T-helper 1 cell treated with Interleukin-12 subunit alpha and Interleukin-12 subunit beta and Interleukin-4 antibody, amounts not matched to agents 30 μg/mL and 1 μg/mL, for 36 hours (primary cell): ENCODE data around the gene NUP62.

Source experiments
- H3K27ac Mint-ChIP-seq: one replicate; pipeline ENCODE4 v1.8.0; 2021; ENCODE audit warnings: mild to moderate bottlenecking, mixed read lengths
- H3K27me3 Mint-ChIP-seq: one replicate; pipeline ENCODE4 v1.8.0; 2021; ENCODE audit warnings: low read depth, mixed read lengths
- H3K36me3 Mint-ChIP-seq: one replicate; pipeline ENCODE4 v1.8.0; 2021; ENCODE audit warnings: low read depth, mixed read lengths
- H3K4me1 Mint-ChIP-seq: one replicate; pipeline ENCODE4 v1.8.0; 2021; ENCODE audit warnings: low read depth, mixed read lengths
- H3K4me3 Mint-ChIP-seq: one replicate; pipeline ENCODE4 v1.8.0; 2021; ENCODE audit warnings: mild to moderate bottlenecking, moderate library complexity, mixed read lengths
- H3K9me3 Mint-ChIP-seq: one replicate; pipeline ENCODE4 v1.8.0; 2021; ENCODE audit warnings: mixed read lengths

Gene NUP62

GRCh38 chr19:49869484-49870308, 59.6 kb downstream of the NUP62 start:
- H3K27ac Mint-ChIP-seq = peak overlapping the region; percentile 73
- H3K4me3 Mint-ChIP-seq = peak overlapping the region; percentile 72
- H3K27me3 Mint-ChIP-seq = no peaks in the 10 kb centered on the region
- peaks cover 39% of the 10 kb centered on the region for H3K4me1 Mint-ChIP-seq
- H3K9me3 Mint-ChIP-seq = no peaks in the 10 kb centered on the region
- peaks cover 17% of the 10 kb centered on the region for H3K36me3 Mint-ChIP-seq

- Mint-ChIP-seq H3K4me3 (no peak overlapping the region), H3K36me3 (peaks cover 24% of the 10 kb centered on the region), H3K9me3 (no peaks in the 10 kb centered on the region), H3K4me1 (peaks cover 39% of the 10 kb centered on the region), H3K27ac (no peak overlapping the region), H3K27me3 (no peaks in the 10 kb centered on the region)
Observed at GRCh38 chr19:49869009-49869483, 60.3 kb downstream of the NUP62 start.

DNA sequence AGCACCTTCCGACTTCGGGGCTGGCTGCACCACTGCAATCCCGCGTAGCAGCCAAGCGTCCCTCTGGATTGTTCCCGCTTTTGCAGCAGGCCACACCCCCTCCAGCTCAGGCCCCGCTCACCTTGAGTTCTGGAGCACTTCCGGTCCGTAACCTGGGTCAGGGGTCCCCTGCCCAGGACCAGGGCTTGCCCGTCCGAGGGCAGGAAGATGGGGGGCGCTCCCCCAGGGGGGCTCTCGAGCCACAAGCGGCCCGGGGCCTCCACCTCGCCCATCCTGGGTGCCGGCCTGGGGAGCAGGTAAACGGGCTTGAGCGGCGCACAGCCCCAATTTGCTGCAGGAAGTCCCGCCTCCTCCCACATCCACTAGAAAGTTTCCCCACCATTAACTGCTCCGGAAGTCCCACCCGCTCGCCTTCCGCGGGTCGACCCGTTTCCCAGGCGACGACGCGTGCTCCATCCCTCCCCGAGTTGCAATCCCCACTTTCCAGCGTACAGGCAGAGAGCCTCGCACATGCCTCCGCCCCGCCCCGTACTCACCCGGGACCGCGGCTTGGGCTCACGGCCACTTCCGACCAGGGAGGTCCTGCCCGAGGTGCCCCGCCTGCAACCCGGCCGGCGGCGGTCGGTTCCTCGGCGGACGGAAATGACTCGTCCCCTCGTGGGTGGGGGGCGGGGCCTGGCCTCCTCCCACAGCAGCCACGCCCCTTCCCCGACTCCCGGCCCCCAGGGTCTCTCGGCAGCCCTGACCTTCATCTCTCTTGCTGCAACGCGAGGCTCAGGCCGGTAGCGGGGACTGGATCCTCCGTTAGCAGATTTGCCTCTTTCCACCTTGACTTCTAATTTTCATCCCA, 62.1 kb downstream of the NUP62 start, which contains the start of gene PNKP:
TSS of gene PNKP (minus strand) at position 644 of the 850 bp plus-strand sequence. CDS start at position 272, 372 bp downstream.
- Mint-ChIP-seq H3K36me3 (peaks cover 31% of the 10 kb centered on the region), H3K4me3 (peak within 1 kb of the TSS; percentile 98), H3K27ac (no peak within 1 kb of the TSS), H3K4me1 (peaks cover 39% of the 10 kb centered on the region), H3K27me3 (no peaks in the 10 kb centered on the region), H3K9me3 (no peaks in the 10 kb centered on the region)

DNA sequence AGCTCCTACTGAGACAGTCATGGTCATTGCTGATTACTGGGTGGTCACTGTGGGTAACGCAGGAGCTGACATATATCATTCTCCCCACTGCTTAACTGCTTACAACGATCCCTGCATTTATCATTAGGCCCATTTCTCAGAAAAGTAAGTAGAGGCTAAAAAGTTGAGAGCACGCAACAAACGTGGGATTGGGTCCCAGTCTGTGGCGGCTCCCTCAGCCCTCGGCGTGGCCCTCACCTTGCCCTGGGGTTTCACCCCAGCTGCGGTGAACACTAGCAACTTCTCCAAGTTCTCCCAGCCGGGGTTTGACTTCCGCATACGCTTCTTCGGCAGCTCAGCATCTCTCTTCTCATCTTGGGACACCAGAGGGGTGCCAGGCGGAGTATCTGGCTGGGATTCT, 64.4 kb downstream of the NUP62 start:
- Mint-ChIP-seq H3K27ac (no peak overlapping the region), H3K36me3 (peaks cover 30% of the 10 kb centered on the region), H3K9me3 (no peaks in the 10 kb centered on the region), H3K4me3 (peak overlapping the region; percentile 7), H3K27me3 (no peaks in the 10 kb centered on the region), H3K4me1 (peaks cover 28% of the 10 kb centered on the region)

DNA sequence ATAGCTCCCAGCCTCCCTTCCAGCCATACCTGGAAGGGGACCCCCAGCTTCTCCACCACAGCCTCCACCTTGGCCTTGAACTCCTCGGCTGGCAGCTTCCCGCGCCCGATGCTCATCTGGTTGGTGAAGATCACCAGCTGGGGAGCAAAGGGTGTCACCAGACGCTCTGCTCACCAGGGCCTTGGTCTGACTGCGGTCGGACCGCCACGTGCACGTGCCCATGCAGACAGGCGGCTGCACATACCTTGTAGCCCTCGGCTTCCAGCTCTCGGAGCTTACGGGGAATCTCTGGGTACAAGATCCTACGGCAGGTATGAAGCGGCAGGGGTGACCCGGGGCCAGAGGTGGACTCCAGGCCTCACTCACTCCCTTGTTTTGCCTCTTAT, 65.4 kb downstream of the NUP62 start:
- Mint-ChIP-seq H3K4me3 (no peak overlapping the region), H3K36me3 (peaks cover 32% of the 10 kb centered on the region), H3K9me3 (no peaks in the 10 kb centered on the region), H3K27ac (no peak overlapping the region), H3K27me3 (no peaks in the 10 kb centered on the region), H3K4me1 (peaks cover 28% of the 10 kb centered on the region)

DNA sequence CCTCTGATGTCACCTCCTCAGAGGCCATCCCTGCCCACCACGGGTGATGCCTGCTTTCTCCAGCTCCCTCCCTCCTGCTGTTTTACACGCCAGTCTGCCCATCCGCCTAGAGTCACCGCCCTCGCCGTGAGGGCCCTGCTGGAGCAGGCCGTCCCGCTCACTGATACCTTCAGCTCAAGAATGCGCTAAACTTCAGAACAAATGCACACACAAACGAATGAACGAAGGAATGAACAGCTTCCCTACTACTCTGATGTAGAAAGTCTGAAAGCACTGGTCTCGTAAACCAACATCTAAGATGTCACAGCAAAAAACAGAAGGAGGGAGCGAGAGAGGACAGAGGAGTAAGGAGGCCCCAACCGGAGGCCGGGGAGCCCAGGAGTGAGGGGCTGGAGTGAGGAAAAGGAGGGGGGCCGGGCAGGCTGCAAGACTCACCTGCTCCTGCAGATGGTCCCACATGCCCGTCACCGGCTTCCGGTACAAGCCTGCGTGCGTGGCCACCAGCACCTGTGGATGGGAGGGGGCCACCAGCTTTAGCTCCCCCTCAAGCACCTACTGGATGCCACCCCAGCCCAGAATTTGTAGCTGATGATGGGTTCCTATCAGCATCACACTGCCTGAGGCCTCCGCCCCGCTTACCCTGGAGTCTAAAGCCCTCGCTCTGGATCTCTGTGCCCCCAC, 65.9 kb downstream of the NUP62 start:
- Mint-ChIP-seq H3K27me3 (no peaks in the 10 kb centered on the region), H3K36me3 (peaks cover 32% of the 10 kb centered on the region), H3K27ac (no peak overlapping the region), H3K9me3 (no peaks in the 10 kb centered on the region), H3K4me3 (peak overlapping the region; percentile 19), H3K4me1 (peaks cover 27% of the 10 kb centered on the region)

DNA sequence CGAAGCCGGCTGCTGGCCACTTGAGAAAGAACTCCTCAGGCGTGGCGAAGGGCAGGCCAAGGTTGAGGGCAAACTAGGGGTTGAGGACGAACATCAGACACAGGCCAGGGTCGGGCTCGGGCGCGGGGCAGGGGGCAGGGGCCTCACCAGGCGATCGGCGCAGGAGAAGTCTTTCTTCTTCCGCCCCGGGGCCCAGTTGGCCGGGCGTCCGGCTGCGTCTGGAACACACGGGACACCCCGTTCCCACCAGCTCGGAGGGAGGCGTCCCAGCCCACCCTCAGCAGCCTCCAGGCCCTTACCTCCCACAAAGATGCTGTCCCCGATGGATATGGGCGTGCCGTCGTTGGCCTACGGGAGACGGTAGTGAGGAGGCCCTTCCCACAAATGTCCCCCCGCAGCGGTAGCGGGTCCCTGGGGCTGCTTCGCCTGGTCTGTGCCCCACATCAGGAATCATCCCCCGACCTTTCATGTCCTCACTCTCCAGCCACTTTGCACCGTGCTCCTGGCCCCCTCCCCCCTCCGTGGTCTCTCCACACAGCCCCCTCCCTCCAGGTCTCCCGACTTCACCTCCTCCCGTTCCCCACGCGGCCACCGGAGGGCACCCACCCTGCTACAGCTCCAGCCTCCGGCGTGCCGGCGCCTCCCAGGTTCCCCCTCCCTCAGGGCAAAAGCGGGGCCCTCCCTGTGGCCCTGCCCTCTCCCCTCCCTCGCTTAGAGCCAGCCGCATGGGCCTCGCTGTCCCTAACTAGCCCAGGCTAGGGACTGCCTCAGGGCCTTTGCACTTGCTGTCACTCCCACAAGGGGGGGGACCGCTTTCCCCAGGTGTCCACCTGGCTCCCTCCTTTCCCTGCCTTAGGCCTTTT, 66.7 kb downstream of the NUP62 start:
- Mint-ChIP-seq H3K4me1 (peaks cover 24% of the 10 kb centered on the region), H3K9me3 (no peaks in the 10 kb centered on the region), H3K36me3 (peaks cover 32% of the 10 kb centered on the region), H3K27me3 (no peaks in the 10 kb centered on the region), H3K4me3 (no peak overlapping the region), H3K27ac (no peak overlapping the region)

DNA sequence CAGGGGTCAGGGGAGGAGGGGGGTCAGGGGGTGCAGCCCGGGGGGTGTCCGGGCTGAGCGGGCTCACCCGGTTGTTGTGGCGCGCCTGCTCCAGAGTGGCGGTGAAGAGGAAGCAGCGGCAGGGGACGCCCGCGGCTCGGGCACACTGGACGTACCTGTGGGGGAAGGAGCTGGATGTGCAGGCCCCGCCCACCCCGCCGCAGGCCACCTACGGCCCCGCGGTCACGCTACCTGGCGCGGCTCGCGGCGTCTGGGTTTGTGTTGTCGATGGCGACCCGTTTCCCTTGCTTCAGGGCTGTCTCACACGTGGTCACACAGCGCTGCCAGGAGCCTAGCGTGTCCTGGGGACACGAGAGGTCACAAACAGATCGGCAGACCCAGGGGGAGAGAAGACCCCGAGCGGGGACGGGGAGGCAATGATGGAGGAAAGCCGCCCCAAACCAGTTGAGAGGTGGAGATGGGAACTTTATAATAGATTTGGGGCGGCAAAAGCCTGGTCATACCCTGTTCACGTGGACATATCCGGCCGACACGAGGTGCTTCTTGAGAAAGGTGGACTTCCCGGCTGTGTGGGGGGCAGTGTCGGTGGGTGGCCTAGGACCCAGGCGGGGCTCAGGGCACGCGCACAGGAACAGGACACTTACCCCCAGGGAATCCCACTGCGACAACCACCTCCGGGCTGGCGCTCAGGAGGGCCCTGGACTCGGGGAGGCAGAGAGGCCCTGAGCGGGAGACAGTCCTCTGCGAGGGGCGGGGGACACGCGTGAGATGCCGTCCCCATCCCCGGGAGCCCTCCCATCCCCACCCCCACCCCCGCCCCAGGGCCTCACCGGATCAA, 67.5 kb downstream of the NUP62 start:
- Mint-ChIP-seq H3K9me3 (no peaks in the 10 kb centered on the region), H3K4me1 (peaks cover 20% of the 10 kb centered on the region), H3K27ac (no peak overlapping the region), H3K27me3 (no peaks in the 10 kb centered on the region), H3K4me3 (no peak overlapping the region), H3K36me3 (peaks cover 31% of the 10 kb centered on the region)

DNA sequence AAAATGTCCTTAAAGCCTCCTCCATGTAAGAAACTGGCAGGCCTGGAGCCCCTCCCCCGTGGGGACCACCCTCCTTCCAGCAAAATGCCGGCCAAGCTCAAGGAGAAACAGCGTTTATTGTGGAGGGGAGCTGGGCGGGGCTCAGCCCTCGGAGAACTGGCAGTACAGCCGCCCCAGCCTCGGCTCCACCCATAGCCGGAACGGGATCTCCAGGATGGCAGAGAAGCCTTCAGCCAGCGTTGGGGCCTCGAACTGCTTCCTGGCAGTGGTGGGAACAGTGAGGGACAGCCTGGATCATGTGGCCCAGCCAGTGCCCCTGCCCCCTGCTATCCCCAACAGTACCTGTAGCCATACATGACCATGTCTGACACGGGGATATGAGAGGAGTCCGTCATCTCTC, 68.2 kb downstream of the NUP62 start:
- Mint-ChIP-seq H3K4me3 (no peak overlapping the region), H3K4me1 (peaks cover 13% of the 10 kb centered on the region), H3K27me3 (no peaks in the 10 kb centered on the region), H3K9me3 (no peaks in the 10 kb centered on the region), H3K27ac (no peak overlapping the region), H3K36me3 (peaks cover 26% of the 10 kb centered on the region)

GRCh38 chr19:49860336-49861102, 68.8 kb downstream of the NUP62 start:
- Mint-ChIP-seq H3K27me3 (no peaks in the 10 kb centered on the region), H3K27ac (no peak overlapping the region), H3K4me1 (peaks cover 8% of the 10 kb centered on the region), H3K4me3 (no peak overlapping the region), H3K9me3 (no peaks in the 10 kb centered on the region), H3K36me3 (peaks cover 23% of the 10 kb centered on the region)

GRCh38 chr19:49859682-49860335, 69.5 kb downstream of the NUP62 start:
- Mint-ChIP-seq H3K36me3 (peaks cover 20% of the 10 kb centered on the region), H3K27me3 (no peaks in the 10 kb centered on the region), H3K4me3 (no peak overlapping the region), H3K9me3 (no peaks in the 10 kb centered on the region), H3K27ac (no peak overlapping the region), H3K4me1 (peaks cover 3% of the 10 kb centered on the region)
